GM21390 (cell line): ENCODE results near the gene MRPL20.
"Not testable (repeated sequence)": the region's sequence is repeated elsewhere in the genome, so short reads cannot be mapped to it uniquely, and the experiment has no call there.

Source experiments
- ATAC-seq: cut with Tn5 transposase; IDR thresholded peaks from one replicate; pipeline ENCODE4 v1.9.1; 2021; ENCODE audit not compliant: unreplicated experiment

The MRPL20 gene

GRCh38 chr1:1427106-1427819 is 20.2 kb upstream of the MRPL20 start:
- no peak for ATAC-seq

- no peak for ATAC-seq
Observed at GRCh38 chr1:1426496-1427105, 19.5 kb upstream of the MRPL20 start.

GRCh38 chr1:1425753-1426495 is 18.8 kb upstream of the MRPL20 start:
- no peak for ATAC-seq

- no peak for ATAC-seq
Observed at GRCh38 chr1:1425426-1425752, 18.3 kb upstream of the MRPL20 start.

GRCh38 chr1:1424707-1425106 is 17.6 kb upstream of the MRPL20 start:
- ATAC-seq, result no peak

- ATAC-seq, result no peak
Observed at GRCh38 chr1:1423245-1423597, 16.1 kb upstream of the MRPL20 start.

- ATAC-seq, result no peak
Observed at GRCh38 chr1:1422465-1423244, 15.6 kb upstream of the MRPL20 start.

GRCh38 chr1:1421907-1422464 is 14.9 kb upstream of the MRPL20 start:
- no peak for ATAC-seq

- no peak for ATAC-seq
Observed at GRCh38 chr1:1421147-1421906, 14.2 kb upstream of the MRPL20 start, which contains the start of gene ANKRD65. Gene ANKRD65, minus strand, starts transcription at chr1:1421276. Its CDS starts 271 bp downstream, at chr1:1421005.

- no peak for ATAC-seq
Observed at GRCh38 chr1:1420654-1421141, 13.6 kb upstream of the MRPL20 start.

- ATAC-seq, result no peak
Observed at GRCh38 chr1:1419813-1420653, 12.9 kb upstream of the MRPL20 start.

GRCh38 chr1:1419363-1419812 is 12.3 kb upstream of the MRPL20 start:
- no peak for ATAC-seq

GRCh38 chr1:1418464-1419362 is 11.6 kb upstream of the MRPL20 start:
- ATAC-seq, result no peak

- ATAC-seq, result not testable (repeated sequence)
Observed at GRCh38 chr1:1417825-1418463, 10.9 kb upstream of the MRPL20 start.

- not testable (repeated sequence) for ATAC-seq
Observed at GRCh38 chr1:1417396-1417795, 10.3 kb upstream of the MRPL20 start.

GRCh38 chr1:1415751-1416150 is 8.7 kb upstream of the MRPL20 start:
- no peak for ATAC-seq

GRCh38 chr1:1412311-1412902 is 5.3 kb upstream of the MRPL20 start:
- ATAC-seq, result not testable (repeated sequence)
